Heart right ventricle (tissue), 16 donors: ENCODE measurements around the gene TBC1D23. TPM values are rescaled to one million over a fixed set of nuclear protein-coding genes. Genes with fewer than 3 reads are reported as not detected.

Experiments
- ATAC-seq, 8 donors: fragments of 200-7000 bp; cut with Tn5 transposase; one replicate each; pipeline ENCODE4 v1.9.1; 2020; ENCODE audit warnings: mild to moderate bottlenecking in 8 of 8, moderate library complexity in 8 of 8, moderate number of reproducible peaks in 1 of 8
- DNase-seq, 2 donors: peaks; one replicate each; pipeline ENCODE4 v3.0.0-alpha.2; 2020
- H3K27ac ChIP-seq, 10 donors: fragments of 200-600 bp; sonication (generic) in 2 of 10; one replicate each; pipeline versions ENCODE4 v1.5.0 to v1.8.0; 2020 to 2022; ENCODE audit warnings: mild to moderate bottlenecking in 3 of 10
- H3K27me3 ChIP-seq, 7 donors: fragments of 200-600 bp; one replicate each; pipeline ENCODE4 v1.8.0; 2021 to 2022; ENCODE audit warnings: mild to moderate bottlenecking in 2 of 7
- H3K36me3 ChIP-seq, 9 donors: fragments of 200-600 bp; sonication (generic) in 1 of 9; one replicate each; pipeline versions ENCODE4 v1.5.0 to v1.8.0; 2020 to 2022; ENCODE audit warnings: mild to moderate bottlenecking in 2 of 9
- H3K4me1 ChIP-seq, 9 donors: fragments of 200-600 bp; sonication (generic) in 1 of 9; one replicate each; pipeline versions ENCODE4 v1.5.0 to v1.8.0; 2020 to 2022; ENCODE audit warnings: mild to moderate bottlenecking in 4 of 9
- H3K4me3 ChIP-seq, 10 donors: fragments of 200-600 bp; sonication (generic) in 2 of 10; one replicate each; pipeline versions ENCODE4 v1.5.0 to v1.8.0; 2020 to 2022; ENCODE audit warnings: mild to moderate bottlenecking in 7 of 10, moderate library complexity in 2 of 10
- H3K9me3 ChIP-seq, 11 donors: fragments of 200-600 bp in 10 of 11; sonication (generic) in 2 of 11; one replicate each; pipeline versions ENCODE4 v1.5.0 to v1.8.0; 2013 to 2022; ENCODE audit warnings: mild to moderate bottlenecking in 2 of 11, control low read depth in 1 of 11, moderate library complexity in 1 of 11
- CTCF ChIP-seq, 9 donors: fragments of 200-600 bp; sonication (generic) in 2 of 9; IDR thresholded peaks; one replicate each; pipeline versions ENCODE4 v1.5.0 to v1.8.0; 2021 to 2022; ENCODE audit warnings: antibody characterized with exemption in 9 of 9, mild to moderate bottlenecking in 5 of 9, moderate library complexity in 1 of 9
- WGBS, 2 donors: extraction: QIAGEN DNeasy Blood & Tissue Kit; methylation state at CpG; one replicate each; pipeline ENCODE4 v1.1.7; 2013; ENCODE audit warnings: inconsistent platforms in 1 of 2; 5-methylcytosine and 5-hydroxymethylcytosine counted together
- intact Hi-C, 10 donors: fragments of 100-400 bp; cut with DNase I; formaldehyde crosslinking; loops; one replicate each; pipeline versions ENCODE4 v1.11.1 to v1.14.2; 2022
- long read RNA-seq, 3 donors: library from polyadenylated mRNA; unstranded; transcript quantifications; one replicate each; pipeline ENCODE4 v2.0.0, GENCODE V29; 2020 to 2021
- polyA plus RNA-seq, 2 donors: library from polyadenylated mRNA; stranded (reverse); fragments of 200-250 nt; gene quantifications; one replicate each; pipeline ENCODE4 v1.2.3, GENCODE V29; 2013
- total RNA-seq, 10 donors: library from RNA; stranded (reverse); fragmentation: NEBNext Ultra II Directional in 3 of 10; extraction: Animal tissue kit (Norgen Biotek cat#: 25700) in 3 of 10; gene quantifications; one replicate each; pipeline versions ENCODE4 v1.2.1 to v1.2.4, GENCODE V29; 2021 to 2023
- donor health status: Arrhythmogenic right ventricular cardiomyopathy.
- donor health status: ischemic (EF 13 %, LVEDD 7.1; RV severe dilation, severe dysfunction).
- donor health status: healthy with polysubstance abuse.
- donor health status: DM: no; HTN: yes; CAD: no.
- donor health status: DM: no; HTN: no; CAD: no.
- donor health status: ischemic (EF 25% LVEDD 6.9; RV normal size, moderate dysfunction).
- donor health status: ischemic (EF 25% LVEDD 5.7; RV mildly dilated, moderate dysfunction).
- donor health status: healthy.
- donor health status: DM: yes; HTN: yes; CAD: no.
- donor health status: Ischemic cardiomyopathy.
- donor health status: ischemic (EF 35%, LVEDD 5.7; RV mildly dilated, moderate dysfunction).
- donor health status: nonischemic (EF 11% LVEDD 7.7; RV severe dilation, severe dysfunction).
- donor health status: DM: yes; HTN: yes; CAD: no.
- donor health status: PGD.
- donor health status: ischemic (EF 29% LVEDD 5.4; RV normal size, mild dysfunction).
- donor health status: nonischemic (EF 23%, LVEDD 6.1; RV moderate dilation, normal function).

TBC1D23 gene
- 10 to 100 TPM; 23.9 to 40.4 (median 29.8) TPM for total RNA-seq
- polyA plus RNA-seq = 10 to 100 TPM; 18.8 to 20.7 TPM
- long read RNA-seq, donor 1, transcript TBC1D23-202 (19 exons, 3,677 nt) = major isoform, 34 of 39 reads
- long read RNA-seq, donor 1, partial matches to known transcripts = 1 of 39 reads
- long read RNA-seq, donor 1, other reads (novel, unspliced or antisense) = 3 of 39 reads
- long read RNA-seq, donor 2, transcript TBC1D23-202 (19 exons, 3,677 nt) = major isoform, 30 of 32 reads
- long read RNA-seq, donor 2, partial matches to known transcripts = 1 of 32 reads
- long read RNA-seq, donor 2, other reads (novel, unspliced or antisense) = 1 of 32 reads
- long read RNA-seq, donor 3, transcript TBC1D23-202 (19 exons, 3,677 nt) = major isoform, 57 of 79 reads
- long read RNA-seq, donor 3, transcript TBC1D23-201 (18 exons, 3,656 nt) = minor isoform, 5 of 79 reads
- long read RNA-seq, donor 3, partial matches to known transcripts = 7 of 79 reads
- long read RNA-seq, donor 3, other reads (novel, unspliced or antisense) = 10 of 79 reads

- TF ChIP-seq CTCF (IDR thresholded peaks at IDR 0.05) = peak in 2 of 9 donors; percentile 17 to 22
These were observed at the start of gene TBC1D23 for GRCh38 chr3:100260685-100261484. TSS of gene TBC1D23 (plus strand) at chr3:100260992. CDS start at chr3:100261019, 27 bp downstream.

GRCh38 chr3:100213891-100214573 lies 46.8 kb upstream of the TBC1D23 start:
- H3K27me3 ChIP-seq = no peaks in the 10 kb centered on the region
- 91 to 92% methylated on average over 7 of the region's 7 CpGs for WGBS, 2 donors
- H3K4me3 ChIP-seq = no peak overlapping the region
- TF ChIP-seq CTCF (IDR thresholded peaks at IDR 0.05) = no peak
- no peaks in the 10 kb centered on the region for H3K36me3 ChIP-seq
- ATAC-seq = no peak
- no peak for DNase-seq
- peaks cover 0 to 5% (median 2%) of the 10 kb centered on the region in 11 donors for H3K9me3 ChIP-seq
- peaks cover 6 to 22% (median 21%) of the 10 kb centered on the region in 9 donors for H3K4me1 ChIP-seq
- H3K27ac ChIP-seq = no peak overlapping the region
- intact Hi-C loops = loop anchor here in 1 of 10 donors (5.0 kb wide), 1 partner anchor 38 kb away; no protein-coding TSS in a partner anchor

More at GRCh38 chr3:100260685-100261484, at the start of gene TBC1D23:
- Histone ChIP-seq H3K27me3 (no peaks in the 10 kb centered on the region), H3K27ac (peak within 1 kb of the TSS; percentile 85 to 99 (median 94)), H3K4me1 (peaks cover 0 to 68% (median 55%) of the 10 kb centered on the region in 9 donors), H3K9me3 (no peaks in the 10 kb centered on the region), H3K36me3 (no peaks in the 10 kb centered on the region), H3K4me3 (peak within 1 kb of the TSS; percentile 82 to 99 (median 96))
- ATAC-seq = peak; percentile 99 to 100 (median 99)
- WGBS, 2 donors = 0% methylated on average over 49 of the region's 49 CpGs
- intact Hi-C loops = loop anchor here in 2 of 10 donors (5.0 to 10.0 kb wide), 2 partner anchors 74 to 141 kb away; partner anchors contain the start of genes LNP1 (in 1 of the 2), NIT2 (in 1 of the 2) and TOMM70 (in 1 of the 2)
- peak; percentile 98 to 99 for DNase-seq

GRCh38 chr3:100214574-100214964 lies 46.2 kb upstream of the TBC1D23 start:
- TF ChIP-seq CTCF (IDR thresholded peaks at IDR 0.05) = no peak
- no peak for ATAC-seq
- Histone ChIP-seq H3K4me3 (no peak overlapping the region), H3K9me3 (peaks cover 0 to 9% (median 6%) of the 10 kb centered on the region in 11 donors), H3K4me1 (peaks cover 6 to 22% (median 21%) of the 10 kb centered on the region in 9 donors), H3K27me3 (no peaks in the 10 kb centered on the region), H3K36me3 (no peaks in the 10 kb centered on the region), H3K27ac (no peak overlapping the region)
- 90 to 91% methylated on average over 5 of the region's 5 CpGs for WGBS, 2 donors
- intact Hi-C loops = loop anchor here in 1 of 10 donors (5.0 kb wide), 1 partner anchor 38 kb away; no protein-coding TSS in a partner anchor
- no peak for DNase-seq
